Cardiac muscle cell (in vitro differentiated cells and primary cell): ENCODE data around the gene DRD4. TPM values are rescaled to one million over a fixed set of nuclear protein-coding genes. Genes with fewer than 3 reads are reported as not detected.

Experiments
- DNase-seq, 2 donors: peaks; one replicate each; pipeline versions ENCODE4 v3.0.0 to v3.0.0-alpha.2; 2010 to 2017; ENCODE audit warnings: low read depth in 1 of 2, low spot score in 1 of 2
- H3K27ac ChIP-seq: fragments of 200-600 bp; sonication (generic); 2 replicates; pipeline ENCODE4 v1.5.1; 2016
- H3K27me3 ChIP-seq: fragments of 200-600 bp; sonication (generic); 2 replicates; pipeline ENCODE4 v1.6.0; 2016; ENCODE audit warnings: control low read depth
- H3K36me3 ChIP-seq: fragments of 200-600 bp; sonication (generic); 2 replicates; pipeline ENCODE4 v1.5.1; 2016; ENCODE audit warnings: control low read depth
- H3K4me1 ChIP-seq: fragments of 200-600 bp; sonication (generic); 2 replicates; pipeline ENCODE4 v1.8.1; 2017; ENCODE audit warnings: low read depth, mild to moderate bottlenecking, mixed run types
- H3K4me3 ChIP-seq: fragments of 200-600 bp; sonication (generic); 2 replicates; pipeline ENCODE4 v1.5.1; 2016; ENCODE audit warnings: mild to moderate bottlenecking
- H3K9me3 ChIP-seq: fragments of 200-600 bp; sonication (generic); 2 replicates; pipeline ENCODE4 v1.5.1; 2017; ENCODE audit warnings: low read depth, mild to moderate bottlenecking, control low read depth
- polyA plus RNA-seq: library from polyadenylated mRNA; unstranded; fragments of >200 nt; fragmentation: Nextera tagmentation; extraction: Ambion mirVana; gene quantifications from 2 replicates; pipeline ENCODE4 v1.2.1, GENCODE V29; 2016
- total RNA-seq: library from RNA; depleted of rRNA; stranded (reverse); fragments of >200 nt; gene quantifications from 2 replicates; pipeline ENCODE4 v1.2.3, GENCODE V29; 2016
- TF ChIP-seq, protein P1 (sequence below): IDR thresholded peaks from 2 replicates; pipeline ENCODE4 v1.5.1; 2012; ENCODE audit warnings: low read depth, mild to moderate bottlenecking, low read length

The DRD4 gene
- total and polyA plus RNA-seq, 2 experiments from 2014 or later = 0.75 to 1.2 TPM

DNA sequence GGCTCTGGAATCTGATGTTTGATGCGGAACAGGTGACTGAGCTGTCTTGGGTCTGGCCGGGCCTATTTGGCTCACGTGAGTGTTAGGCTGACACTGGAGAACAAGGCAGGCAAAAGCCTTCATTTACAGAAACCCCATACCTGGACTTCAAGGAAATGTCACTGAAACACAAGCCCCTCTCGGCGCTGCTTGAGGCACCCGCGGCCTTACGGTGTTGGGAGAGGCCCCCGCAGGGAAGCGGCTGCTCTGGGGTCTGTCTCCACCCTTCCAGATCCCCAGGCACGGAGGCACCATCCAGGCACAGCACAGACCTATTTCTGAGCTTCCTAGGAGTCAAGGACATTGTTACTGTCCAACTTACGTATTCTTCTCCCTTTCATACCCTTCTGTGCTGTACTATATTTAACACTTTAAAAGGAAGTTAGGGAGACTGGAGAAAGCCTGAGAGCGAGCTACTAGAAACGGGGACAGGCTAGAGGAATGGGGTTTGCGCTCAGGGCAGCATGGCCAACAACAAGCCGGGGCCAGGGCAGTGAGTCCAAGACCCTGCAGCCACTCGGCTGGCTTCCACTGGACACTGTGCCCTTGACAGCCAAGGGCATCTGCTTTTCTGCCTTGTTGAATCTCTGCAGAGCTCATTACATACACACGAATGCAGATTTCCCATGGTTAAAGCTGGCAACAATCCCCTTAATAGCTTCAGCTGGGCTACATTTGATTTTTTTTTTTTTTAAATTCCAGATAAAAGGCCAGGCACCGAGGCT, 23.8 kb downstream of the DRD4 start:
- TF ChIP-seq, protein P1, sequence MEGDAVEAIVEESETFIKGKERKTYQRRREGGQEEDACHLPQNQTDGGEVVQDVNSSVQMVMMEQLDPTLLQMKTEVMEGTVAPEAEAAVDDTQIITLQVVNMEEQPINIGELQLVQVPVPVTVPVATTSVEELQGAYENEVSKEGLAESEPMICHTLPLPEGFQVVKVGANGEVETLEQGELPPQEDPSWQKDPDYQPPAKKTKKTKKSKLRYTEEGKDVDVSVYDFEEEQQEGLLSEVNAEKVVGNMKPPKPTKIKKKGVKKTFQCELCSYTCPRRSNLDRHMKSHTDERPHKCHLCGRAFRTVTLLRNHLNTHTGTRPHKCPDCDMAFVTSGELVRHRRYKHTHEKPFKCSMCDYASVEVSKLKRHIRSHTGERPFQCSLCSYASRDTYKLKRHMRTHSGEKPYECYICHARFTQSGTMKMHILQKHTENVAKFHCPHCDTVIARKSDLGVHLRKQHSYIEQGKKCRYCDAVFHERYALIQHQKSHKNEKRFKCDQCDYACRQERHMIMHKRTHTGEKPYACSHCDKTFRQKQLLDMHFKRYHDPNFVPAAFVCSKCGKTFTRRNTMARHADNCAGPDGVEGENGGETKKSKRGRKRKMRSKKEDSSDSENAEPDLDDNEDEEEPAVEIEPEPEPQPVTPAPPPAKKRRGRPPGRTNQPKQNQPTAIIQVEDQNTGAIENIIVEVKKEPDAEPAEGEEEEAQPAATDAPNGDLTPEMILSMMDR = no peak
- H3K27ac ChIP-seq = peak overlapping the region; percentile 91
- peaks cover 8% of the 10 kb centered on the region for H3K4me1 ChIP-seq
- H3K4me3 ChIP-seq = no peak overlapping the region
- H3K27me3 ChIP-seq = no peaks in the 10 kb centered on the region
- peaks cover 2% of the 10 kb centered on the region for H3K36me3 ChIP-seq
- H3K9me3 ChIP-seq = no peaks in the 10 kb centered on the region
- DNase-seq = no peak

DNA sequence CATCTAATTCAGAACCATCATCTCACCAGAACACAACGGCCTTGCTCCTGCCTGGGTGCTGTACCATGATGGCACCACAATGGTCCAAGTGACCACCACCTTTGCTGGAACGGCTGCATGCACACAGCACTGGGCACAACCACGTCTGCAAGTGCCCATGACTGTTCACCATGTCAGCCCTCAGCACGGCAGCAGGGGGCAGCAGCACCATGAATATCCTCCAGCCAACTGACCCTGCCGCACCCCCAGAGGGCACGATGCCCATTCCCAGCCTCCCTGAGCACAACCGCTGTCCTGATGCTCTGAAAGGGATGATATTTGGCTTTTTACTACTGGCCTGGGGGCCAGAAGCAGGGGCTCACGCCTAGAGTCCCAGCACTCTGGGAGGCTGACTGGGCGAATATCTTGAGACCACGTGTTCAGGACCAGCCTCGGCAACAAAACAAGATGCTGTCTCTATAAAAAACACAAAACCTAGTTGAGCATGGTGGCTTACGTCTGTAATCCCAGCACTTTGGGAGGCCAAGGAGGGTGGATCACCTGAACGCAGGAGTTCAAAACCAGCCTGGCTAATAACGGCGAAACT, 25.7 kb downstream of the DRD4 start:
- Histone ChIP-seq H3K4me3 (no peak overlapping the region), H3K27ac (no peak overlapping the region), H3K4me1 (peaks cover 8% of the 10 kb centered on the region), H3K9me3 (no peaks in the 10 kb centered on the region), H3K36me3 (peaks cover 2% of the 10 kb centered on the region), H3K27me3 (no peaks in the 10 kb centered on the region)
- peak; percentile 57 to 68 for DNase-seq
- TF ChIP-seq, protein P1 = peak; percentile 76

DNA sequence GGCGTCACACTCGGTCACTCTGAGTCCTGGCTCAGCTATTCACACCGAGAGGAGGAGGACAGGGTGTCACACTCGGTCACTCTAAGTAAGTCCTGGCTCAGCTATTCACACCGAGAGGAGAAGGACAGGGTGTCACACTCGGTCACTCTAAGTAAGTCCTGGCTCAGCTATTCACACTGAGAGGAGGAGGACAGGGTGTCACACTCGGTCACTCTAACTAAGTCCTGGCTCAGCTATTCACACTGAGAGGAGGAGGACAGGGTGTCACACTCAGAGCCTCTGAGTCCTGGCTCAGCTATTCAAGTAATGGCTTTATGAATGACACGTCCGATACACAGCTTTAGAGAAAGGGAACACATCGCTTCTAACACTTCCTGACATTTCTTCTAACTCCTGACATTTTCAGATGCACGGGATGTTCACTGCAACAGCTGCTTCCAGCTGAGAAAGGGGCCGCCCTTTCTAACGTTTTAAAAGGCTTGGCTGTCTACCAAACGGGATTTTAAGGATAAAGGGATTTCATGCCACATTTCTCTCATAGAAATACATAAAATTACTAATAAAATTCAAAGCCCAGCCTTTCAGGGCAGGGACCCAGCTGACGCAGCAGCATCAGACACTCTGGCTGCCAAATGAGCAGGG, 28.1 kb downstream of the DRD4 start:
- Histone ChIP-seq H3K27ac (no peak overlapping the region), H3K9me3 (no peaks in the 10 kb centered on the region), H3K27me3 (no peaks in the 10 kb centered on the region), H3K4me1 (peaks cover 8% of the 10 kb centered on the region), H3K36me3 (peaks cover 2% of the 10 kb centered on the region), H3K4me3 (no peak overlapping the region)
- DNase-seq = peak in 1 of 2 donors; percentile 8
- TF ChIP-seq, protein P1 = no peak

DNA sequence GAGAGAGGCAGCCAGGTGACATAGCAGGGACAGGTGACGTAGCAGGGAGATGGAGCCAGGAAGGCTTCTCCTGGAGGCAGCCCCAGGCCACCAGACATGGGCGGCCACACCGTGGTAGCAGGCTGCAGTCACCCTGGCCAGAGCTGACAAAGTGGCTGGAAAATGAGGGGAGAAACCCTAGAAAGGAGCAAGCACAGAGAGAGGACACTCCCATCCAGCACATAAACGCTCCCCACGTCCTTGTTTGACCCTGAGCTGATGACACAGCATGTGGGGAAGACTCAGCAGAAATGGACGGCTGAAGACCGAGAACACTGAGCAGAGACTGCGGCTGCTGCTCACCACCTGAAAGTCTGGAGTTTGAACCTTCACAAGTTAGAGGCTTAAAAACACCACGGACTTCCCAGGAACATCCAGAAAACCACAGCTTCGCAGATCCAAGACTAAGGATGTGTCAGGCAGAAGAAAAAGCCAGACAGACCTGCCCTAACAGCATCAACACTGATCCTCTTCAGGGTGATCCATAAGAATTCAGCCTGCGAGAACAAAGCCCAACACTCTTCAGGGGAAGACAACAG, 28.7 kb downstream of the DRD4 start:
- no peak overlapping the region for H3K4me3 ChIP-seq
- peak in 1 of 2 donors; percentile 45 for DNase-seq
- peaks cover 2% of the 10 kb centered on the region for H3K36me3 ChIP-seq
- no peak overlapping the region for H3K27ac ChIP-seq
- no peaks in the 10 kb centered on the region for H3K9me3 ChIP-seq
- TF ChIP-seq, protein P1 = no peak
- H3K4me1 ChIP-seq = peaks cover 4% of the 10 kb centered on the region
- H3K27me3 ChIP-seq = no peaks in the 10 kb centered on the region

DNA sequence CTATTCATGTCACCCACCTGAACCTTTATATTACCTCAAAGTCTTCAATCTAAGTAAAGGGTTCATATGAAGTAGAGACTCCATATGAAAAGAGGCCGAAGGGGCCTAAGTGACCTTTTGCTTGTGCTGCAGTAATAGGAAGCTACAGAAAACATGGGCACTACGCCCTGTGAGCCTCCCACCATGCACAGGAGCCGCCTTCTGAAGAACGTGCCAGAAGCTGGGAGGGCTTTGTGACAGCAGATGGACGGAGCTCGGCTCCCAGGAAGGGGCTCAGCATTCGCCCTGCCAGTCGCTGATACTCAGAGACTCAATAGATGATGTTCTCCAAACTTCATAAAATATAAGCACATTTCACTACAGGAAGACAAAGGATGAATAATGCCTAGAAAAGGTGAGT, 36.8 kb downstream of the DRD4 start:
- TF ChIP-seq, protein P1 = no peak
- Histone ChIP-seq H3K27ac (no peak overlapping the region), H3K27me3 (no peaks in the 10 kb centered on the region), H3K4me1 (no peaks in the 10 kb centered on the region), H3K36me3 (peaks cover 21% of the 10 kb centered on the region), H3K9me3 (no peaks in the 10 kb centered on the region), H3K4me3 (no peak overlapping the region)
- DNase-seq = no peak
